GM15510 (cell line): ENCODE results near the gene PTPRD.

ENCODE experiments used
- POLR2A ChIP-seq: IDR thresholded peaks from 3 replicates; pipeline ENCODE4 v1.6.1; 2011; ENCODE audit warnings: borderline replicate concordance; ENCODE audit not compliant: insufficient read length; ENCODE audit errors: extremely low read depth

PTPRD gene

DNA sequence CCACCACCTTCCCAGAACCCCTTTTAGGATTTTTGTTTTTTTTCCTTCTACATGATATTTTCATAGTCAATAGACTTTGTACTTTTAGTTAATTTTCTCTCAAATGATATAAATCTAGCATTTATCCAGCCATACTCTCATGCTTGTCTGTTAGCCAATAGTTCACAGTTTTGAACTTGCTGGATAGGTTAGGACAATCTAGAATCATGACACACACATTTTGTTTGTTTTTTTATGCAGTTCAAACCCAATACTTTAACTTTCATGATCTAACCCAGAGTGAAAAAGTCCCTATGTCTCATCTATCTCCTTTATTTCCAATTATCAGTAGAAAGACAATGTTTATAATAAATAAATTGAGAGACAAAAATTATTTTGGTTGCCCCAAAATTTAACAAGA is 2303.5 kb downstream of the PTPRD start:
- no peak for TF ChIP-seq POLR2A

- no peak for TF ChIP-seq POLR2A
These were observed 2308.1 kb downstream of the PTPRD start for GRCh38 chr9:8304720-8305119.

- TF ChIP-seq POLR2A: no peak
These were observed 2311.5 kb downstream of the PTPRD start for GRCh38 chr9:8301296-8301695.

- TF ChIP-seq POLR2A: no peak
These were observed 2315.8 kb downstream of the PTPRD start for GRCh38 chr9:8297047-8297446.

DNA sequence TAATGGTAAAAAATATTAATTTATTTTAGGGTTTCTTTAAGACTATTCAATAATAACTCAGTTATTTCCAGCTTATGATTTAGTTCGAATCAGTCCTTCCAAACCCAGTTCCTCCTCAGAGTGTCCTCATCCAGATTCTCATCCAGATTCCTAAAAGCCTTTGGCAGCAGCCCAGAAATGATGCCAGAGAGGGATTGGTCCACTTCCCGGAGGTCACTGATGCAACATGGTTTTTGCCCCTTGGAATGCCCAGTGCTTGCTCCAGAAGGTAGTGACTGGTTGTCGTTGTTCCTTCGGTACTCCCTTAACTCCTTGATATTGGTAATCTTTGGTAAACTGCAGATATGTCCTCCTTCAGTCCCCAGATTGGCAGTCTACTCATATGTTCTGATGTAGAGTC is 2320.1 kb downstream of the PTPRD start:
- no peak for TF ChIP-seq POLR2A

GRCh38 chr9:8289681-8290080 is 2323.1 kb downstream of the PTPRD start:
- TF ChIP-seq POLR2A: no peak

DNA sequence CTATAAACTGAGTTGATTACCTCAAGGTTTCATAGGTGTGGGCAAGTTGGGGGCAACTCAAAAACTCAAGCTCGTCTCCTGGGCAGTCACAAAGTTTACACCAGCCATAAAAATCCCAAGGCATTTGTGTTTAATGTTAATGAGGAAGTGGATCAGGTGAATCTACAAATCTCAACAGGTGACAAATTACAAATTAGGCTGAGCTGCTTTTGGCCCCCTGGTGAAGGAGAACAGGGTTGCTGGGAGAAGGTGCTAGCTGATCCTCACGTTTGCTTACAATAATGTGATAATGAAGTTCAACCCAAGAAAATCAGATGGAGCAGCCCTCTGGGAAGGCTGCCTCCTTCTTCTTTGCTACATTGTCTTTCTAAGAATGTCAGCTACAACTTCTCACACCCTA is 2324.8 kb downstream of the PTPRD start:
- TF ChIP-seq POLR2A: no peak

DNA sequence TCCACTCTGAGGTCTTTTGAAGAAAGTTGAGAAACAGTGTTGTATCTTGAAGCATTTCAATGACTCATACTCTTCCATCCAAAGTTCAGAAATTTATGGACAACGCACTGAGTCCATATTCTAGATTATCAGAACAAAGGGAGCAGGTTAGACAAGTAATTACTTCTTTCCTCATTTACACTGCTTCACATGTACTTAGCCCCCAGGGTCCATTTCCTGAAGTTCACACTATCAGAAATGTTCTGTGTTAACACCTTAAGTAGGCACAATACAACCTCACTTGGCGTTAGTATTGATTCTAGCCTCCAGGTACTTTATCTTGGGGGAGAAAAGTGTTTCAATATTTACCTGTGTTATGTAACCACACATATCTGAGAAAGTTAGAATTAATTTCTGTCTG is 2325.3 kb downstream of the PTPRD start:
- no peak for TF ChIP-seq POLR2A

DNA sequence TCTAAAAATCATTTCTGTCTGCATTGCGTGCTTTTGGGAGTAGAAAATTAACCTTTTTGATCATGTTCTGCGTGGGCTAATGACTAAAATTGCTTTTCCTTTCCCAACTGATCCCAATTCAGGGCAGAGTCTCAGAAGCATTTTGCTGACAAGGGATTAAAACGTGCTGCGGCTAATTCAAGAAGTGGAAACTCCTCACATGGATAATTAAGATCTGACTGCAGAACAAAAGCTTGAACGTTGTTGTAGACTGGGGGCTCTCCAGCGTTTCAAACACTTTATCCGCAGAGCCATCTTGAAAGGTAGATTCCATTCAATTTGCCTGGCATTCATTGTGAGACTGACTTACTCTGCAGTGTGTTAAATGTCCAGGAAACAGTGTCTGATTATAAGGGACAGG is 2327.9 kb downstream of the PTPRD start:
- TF ChIP-seq POLR2A: no peak

DNA sequence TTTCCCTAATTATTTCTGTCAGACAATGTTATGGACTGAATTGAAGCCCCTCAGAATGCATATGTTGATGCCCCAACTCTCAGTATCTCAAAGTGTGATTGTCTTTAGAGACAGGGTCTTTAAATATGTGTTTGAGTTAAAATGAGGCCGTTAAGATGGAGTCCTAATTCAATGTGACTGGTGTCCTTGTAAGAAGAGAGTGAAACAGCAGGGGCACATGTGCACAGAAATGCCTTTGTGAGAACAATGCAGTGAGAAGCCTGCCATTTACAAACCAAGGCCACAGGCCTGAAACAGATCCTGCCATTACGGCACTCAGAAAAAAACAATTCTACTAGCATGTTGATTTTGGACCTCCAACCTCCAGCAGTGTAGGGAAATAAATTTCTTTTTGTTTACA is 2330.3 kb downstream of the PTPRD start:
- TF ChIP-seq POLR2A: no peak

DNA sequence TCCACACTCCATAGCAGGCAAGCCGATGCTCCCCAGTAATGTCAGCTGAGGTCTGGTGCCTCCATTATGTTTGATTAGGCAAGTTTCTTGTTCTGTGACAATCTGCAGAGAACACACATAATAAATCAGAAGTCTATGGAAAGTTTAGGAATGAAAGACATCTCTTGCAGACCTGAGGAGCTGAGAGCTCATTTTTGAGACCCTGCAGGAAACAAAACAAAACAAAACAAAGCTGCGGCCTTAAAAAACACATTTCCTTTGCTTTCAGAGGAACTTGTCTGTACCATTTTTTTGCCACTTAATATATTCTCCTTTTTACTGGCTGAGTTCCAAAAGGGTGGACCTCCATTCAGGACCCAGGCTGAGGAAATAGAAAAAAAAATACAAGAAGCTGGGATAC is 2332.0 kb downstream of the PTPRD start:
- no peak for TF ChIP-seq POLR2A

GRCh38 chr9:8278048-8278447 is 2334.8 kb downstream of the PTPRD start:
- TF ChIP-seq POLR2A: no peak

GRCh38 chr9:8270235-8270634 is 2342.6 kb downstream of the PTPRD start:
- no peak for TF ChIP-seq POLR2A

GRCh38 chr9:8268881-8269280 is 2343.9 kb downstream of the PTPRD start:
- TF ChIP-seq POLR2A: no peak

DNA sequence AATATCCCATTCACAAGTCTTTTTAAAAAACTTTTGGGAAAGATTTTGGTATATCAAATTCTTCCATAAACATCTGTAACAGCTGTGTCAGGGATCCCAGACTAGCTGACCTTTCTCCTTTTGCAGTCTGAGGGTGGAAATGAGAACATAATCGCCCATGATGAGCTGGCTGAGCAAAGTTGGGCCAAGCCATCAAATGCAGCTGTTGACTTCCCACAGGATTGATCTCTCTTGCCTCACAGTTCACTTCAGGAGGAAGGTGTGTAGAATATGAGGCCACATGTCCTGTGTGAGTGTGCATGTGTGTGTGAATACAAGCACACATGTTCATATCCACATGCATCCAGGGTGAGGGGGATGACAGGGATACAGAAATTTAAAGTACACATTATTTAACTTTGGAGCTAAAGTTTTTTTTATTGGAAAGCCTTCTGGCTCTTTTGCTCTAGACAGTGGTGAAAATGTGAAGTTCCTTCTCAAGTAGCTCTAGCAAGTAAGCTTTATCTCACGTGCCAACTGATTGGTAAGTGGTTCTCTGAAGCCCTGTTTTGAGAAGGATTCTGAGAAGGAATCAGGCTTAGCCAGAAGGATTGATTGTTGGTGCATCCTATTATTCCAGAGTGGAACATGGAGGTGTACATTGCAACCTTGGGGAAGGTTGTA is 2344.5 kb downstream of the PTPRD start:
- no peak for TF ChIP-seq POLR2A

DNA sequence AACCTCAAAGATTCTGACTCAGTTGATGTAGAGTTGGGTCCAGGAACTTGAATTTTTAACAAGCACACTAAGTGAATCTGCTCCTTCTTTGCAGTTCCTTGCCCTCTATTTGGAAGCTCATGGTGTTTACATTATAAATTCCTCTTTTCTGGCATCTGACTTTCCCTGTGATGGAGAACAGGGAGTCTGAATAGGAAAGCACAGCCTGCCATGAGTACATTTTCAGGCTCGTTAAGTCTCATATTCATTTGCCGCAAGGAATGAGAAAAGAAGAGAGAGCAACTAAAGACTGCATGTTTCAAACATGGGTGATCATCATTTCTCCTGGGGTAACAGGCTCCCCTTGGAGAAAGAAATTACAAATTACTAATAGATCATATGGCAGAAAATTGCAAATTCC is 2345.2 kb downstream of the PTPRD start:
- no peak for TF ChIP-seq POLR2A

DNA sequence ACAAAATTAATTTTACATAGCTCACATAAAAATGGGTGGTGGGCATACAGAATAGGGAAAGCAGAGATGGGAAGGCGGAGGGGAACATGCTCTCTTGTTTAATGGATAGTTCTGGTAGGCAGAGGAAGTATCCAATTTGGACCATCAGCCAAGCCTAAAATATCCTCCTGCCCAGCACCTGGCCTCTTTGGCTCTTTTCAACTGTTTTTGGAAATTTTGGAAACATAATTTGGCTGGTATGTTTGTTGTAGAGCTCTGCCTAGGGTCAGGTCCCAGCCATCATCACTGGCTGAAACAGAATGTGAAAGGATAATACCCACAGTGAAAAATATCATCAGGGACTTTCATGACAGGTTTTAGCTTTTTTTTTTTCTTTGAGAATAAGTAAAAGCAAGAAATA is 2345.9 kb downstream of the PTPRD start:
- no peak for TF ChIP-seq POLR2A
